H1 (cell line): Measurements from ENCODE around the gene MANBA. TPM values are rescaled to one million over a fixed set of nuclear protein-coding genes. Genes with fewer than 3 reads are reported as not detected.

Experiments
- CTCF ChIA-PET: fragments of 300-600 bp; sonication (Branson Sonifier 250); formaldehyde crosslinking; loops from one replicate; lab custom pipeline; 2021; ENCODE audit not compliant: partially characterized antibody; lab: Charles Lee
- POLR2A ChIA-PET: fragments of 300-600 bp; sonication (Branson Sonifier 250); formaldehyde crosslinking; loops from one replicate; lab custom pipeline; 2021; ENCODE audit warnings: inconsistent platforms; ENCODE audit not compliant: partially characterized antibody; lab: Charles Lee
- DNase-seq, 2 experiments: peaks; one replicate each; pipeline versions ENCODE4 v3.0.0 to v3.0.0-alpha.2; 2010 to 2022; ENCODE audit warnings: low spot score in 2 of 2, low read depth in 1 of 2, mixed read lengths in 1 of 2
- FAIRE-seq: peaks from 2 replicates; lab custom pipeline; 2011; peaks lifted over from hg19 to GRCh38; lab: Jason Lieb, UNC
- H2AFZ ChIP-seq: 2 replicates; pipeline ENCODE4 v1.8.1; 2012; ENCODE audit warnings: low read length, inconsistent platforms
- H2AK5ac ChIP-seq: 2 replicates; pipeline ENCODE4 v1.6.1; 2013; ENCODE audit warnings: low read depth, low read length
- H2BK120ac ChIP-seq: replicated peaks from 2 replicates; pipeline ENCODE3; 2013; ENCODE audit warnings: low read depth, low read length, inconsistent platforms
- H2BK12ac ChIP-seq: 2 replicates; pipeline ENCODE4 v1.6.1; 2013; ENCODE audit warnings: low read depth, low read length
- H2BK15ac ChIP-seq: 2 replicates; pipeline ENCODE4 v1.6.1; 2013; ENCODE audit warnings: low read length
- H2BK20ac ChIP-seq: 2 replicates; pipeline ENCODE4 v1.6.1; 2013; ENCODE audit warnings: low read length
- H2BK5ac ChIP-seq: 2 replicates; pipeline ENCODE4 v1.6.1; 2013; ENCODE audit warnings: low read depth, low read length
- H3K14ac ChIP-seq: 2 replicates; pipeline ENCODE4 v1.6.1; 2013; ENCODE audit warnings: inconsistent platforms; ENCODE audit not compliant: insufficient read length
- H3K18ac ChIP-seq: 2 replicates; pipeline ENCODE4 v1.6.1; 2013; ENCODE audit warnings: low read length; ENCODE audit errors: extremely low read depth
- H3K23ac ChIP-seq: 2 replicates; pipeline ENCODE4 v1.6.1; 2013; ENCODE audit warnings: inconsistent platforms; ENCODE audit not compliant: insufficient read length
- H3K23me2 ChIP-seq: 2 replicates; pipeline ENCODE4 v1.6.1; 2013; ENCODE audit warnings: low read depth, low read length
- H3K27ac ChIP-seq: 2 replicates; pipeline ENCODE4 v1.6.1; 2011; ENCODE audit warnings: low read depth, low read length, inconsistent platforms
- H3K27me3 ChIP-seq, 4 experiments: replicated peaks in 1 of 4; 1 replicate in 1 of 4; 2 replicates in 3 of 4; pipeline versions ENCODE4 v1.6.1 to v1.8.1; 2011 to 2013; ENCODE audit warnings: low read length in 3 of 4, mild to moderate bottlenecking in 3 of 4, inconsistent platforms in 2 of 4, mixed read lengths in 2 of 4, moderate library complexity in 1 of 4; ENCODE audit not compliant: control insufficient read depth in 3 of 4, insufficient read depth in 3 of 4; ENCODE audit errors: extremely low read depth in 1 of 4
- H3K36me3 ChIP-seq, 4 experiments: 2 replicates each; pipeline versions ENCODE4 v1.6.1 to v1.8.1; 2011 to 2013; ENCODE audit warnings: mild to moderate bottlenecking in 4 of 4, low read length in 3 of 4, moderate library complexity in 2 of 4, control low read depth in 1 of 4, inconsistent platforms in 1 of 4; ENCODE audit not compliant: insufficient read depth in 4 of 4, control insufficient read depth in 2 of 4
- H3K4ac ChIP-seq: replicated peaks from 2 replicates; pipeline ENCODE3; 2013; ENCODE audit warnings: low read length, low read depth, mixed read lengths, inconsistent platforms; ENCODE audit not compliant: insufficient read length
- H3K4me1 ChIP-seq, 4 experiments: replicated peaks in 1 of 4; 1 replicate in 1 of 4; 2 replicates in 3 of 4; pipeline versions ENCODE4 v1.6.1 to v1.8.1; 2011 to 2013; ENCODE audit warnings: low read length in 3 of 4, inconsistent platforms in 2 of 4, mixed read lengths in 1 of 4; ENCODE audit not compliant: insufficient read depth in 4 of 4, control insufficient read depth in 3 of 4
- H3K4me2 ChIP-seq, 2 experiments: 2 replicates each; pipeline versions ENCODE4 v1.6.1 to v1.8.1; 2011 to 2013; ENCODE audit warnings: low read depth in 2 of 2, low read length in 2 of 2, control low read depth in 1 of 2, inconsistent platforms in 1 of 2, mild to moderate bottlenecking in 1 of 2; ENCODE audit not compliant: insufficient read depth in 1 of 2
- H3K4me3 ChIP-seq, 4 experiments: fragments of 200-600, 300-600 bp in 1 of 4; sonication (generic), shearing (Covaris generic), sonication (Bioruptor Twin) in 1 of 4; 2 replicates each; pipeline versions ENCODE4 v1.5.1 to v1.8.1; 2011 to 2016; ENCODE audit warnings: low read length in 4 of 4, low read depth in 3 of 4, control low read depth in 2 of 4, inconsistent platforms in 2 of 4, mild to moderate bottlenecking in 2 of 4, mixed read lengths in 1 of 4, moderate library complexity in 1 of 4; ENCODE audit not compliant: insufficient read depth in 2 of 4; ENCODE audit errors: extremely low read depth in 1 of 4
- H3K56ac ChIP-seq: replicated peaks from 2 replicates; pipeline ENCODE3; 2013; ENCODE audit warnings: low read depth, mild to moderate bottlenecking, mixed read lengths, low read length, inconsistent platforms; ENCODE audit not compliant: insufficient read length
- H3K79me1 ChIP-seq: 2 replicates; pipeline ENCODE4 v1.6.1; 2013; ENCODE audit warnings: low read depth, low read length, control low read depth
- H3K79me2 ChIP-seq, 2 experiments: 2 replicates each; pipeline versions ENCODE4 v1.6.1 to v1.8.1; 2012 to 2013; ENCODE audit warnings: low read length in 2 of 2, mild to moderate bottlenecking in 2 of 2, inconsistent platforms in 1 of 2; ENCODE audit not compliant: insufficient read depth in 2 of 2, control insufficient read depth in 1 of 2
- H3K9ac ChIP-seq, 4 experiments: replicated peaks in 1 of 4; 1 replicate in 1 of 4; 2 replicates in 3 of 4; pipeline versions ENCODE4 v1.6.1 to v1.8.1; 2011 to 2013; ENCODE audit warnings: low read depth in 3 of 4, low read length in 3 of 4, control low read depth in 2 of 4, mild to moderate bottlenecking in 2 of 4, moderate library complexity in 2 of 4, inconsistent platforms in 1 of 4; ENCODE audit errors: extremely low read depth in 1 of 4
- H3K9me3 ChIP-seq, 2 experiments: 2 replicates each; pipeline versions ENCODE4 v1.6.1 to v1.8.1; 2012 to 2013; ENCODE audit warnings: mild to moderate bottlenecking in 2 of 2, moderate library complexity in 2 of 2, control low read depth in 1 of 2, inconsistent platforms in 1 of 2, low read depth in 1 of 2, low read length in 1 of 2, mixed read lengths in 1 of 2; ENCODE audit not compliant: insufficient read depth in 2 of 2
- H4K20me1 ChIP-seq, 2 experiments: replicated peaks in 1 of 2; 2 replicates each; pipeline versions ENCODE3 to v1.8.1; 2011 to 2013; ENCODE audit warnings: inconsistent platforms in 2 of 2, low read length in 2 of 2, mild to moderate bottlenecking in 1 of 2; ENCODE audit not compliant: insufficient read depth in 2 of 2, control insufficient read depth in 1 of 2
- H4K5ac ChIP-seq: 2 replicates; pipeline ENCODE4 v1.6.1; 2013; ENCODE audit warnings: low read length, low read depth, mixed read lengths, inconsistent platforms; ENCODE audit not compliant: insufficient read length
- H4K8ac ChIP-seq: 2 replicates; pipeline ENCODE4 v1.8.0; 2013; ENCODE audit warnings: mild to moderate bottlenecking, moderate library complexity, low read length, inconsistent platforms; ENCODE audit not compliant: insufficient read depth; ENCODE audit errors: extremely low read depth
- H4K91ac ChIP-seq: replicated peaks from 2 replicates; pipeline ENCODE3; 2013; ENCODE audit warnings: low read length, mixed read lengths, inconsistent platforms; ENCODE audit not compliant: insufficient read length
- ASH2L ChIP-seq: fragments of 200-600, 300-600 bp; sonication (generic); IDR thresholded peaks from one replicate; pipeline ENCODE4 v1.7.1; 2017; ENCODE audit warnings: low read length
- BACH1 ChIP-seq: IDR thresholded peaks from 2 replicates; pipeline ENCODE4 v1.6.1; 2012; ENCODE audit warnings: low read length, improper control_type of control experiment
- BCL11A ChIP-seq, 2 experiments: IDR thresholded peaks; one replicate each; pipeline ENCODE4 v1.6.1; 2011; ENCODE audit warnings: low read depth in 2 of 2, low read length in 2 of 2, mild to moderate bottlenecking in 2 of 2
- GABPA ChIP-seq: IDR thresholded peaks from 2 replicates; pipeline ENCODE4 v1.6.1; 2011; ENCODE audit warnings: mild to moderate bottlenecking, low read length, moderate library complexity, borderline replicate concordance; ENCODE audit not compliant: insufficient read depth
- GTF2F1 ChIP-seq: IDR thresholded peaks from 2 replicates; pipeline ENCODE4 v1.6.1; 2012; ENCODE audit warnings: low read depth, low read length, improper control_type of control experiment, borderline replicate concordance
- NANOG ChIP-seq: IDR thresholded peaks from 2 replicates; pipeline ENCODE4 v1.6.1; 2011; ENCODE audit warnings: low read length, low read depth, mild to moderate bottlenecking, inconsistent platforms; ENCODE audit not compliant: insufficient read depth, poor library complexity, severe bottlenecking
- SRF ChIP-seq: IDR thresholded peaks from 2 replicates; pipeline ENCODE4 v1.6.1; 2011; ENCODE audit warnings: mild to moderate bottlenecking, low read depth, low read length, moderate library complexity
- TAF1 ChIP-seq: IDR thresholded peaks from 2 replicates; pipeline ENCODE4 v1.6.1; 2011; ENCODE audit warnings: mild to moderate bottlenecking, low read depth, low read length
- WGBS, 2 experiments: shearing (Covaris generic) in 1 of 2; methylation state at CpG; one replicate each; pipeline versions ENCODE4 v1.1.6 to v1.1.7; 2013 to 2015; ENCODE audit warnings: low lambda C conversion rate in 2 of 2, mixed read lengths in 2 of 2, inconsistent platforms in 1 of 2, low coverage in 1 of 2, missing lambda C conversion rate in 1 of 2; ENCODE audit not compliant: insufficient replicate concordance in 2 of 2, insufficient coverage in 1 of 2, insufficient read length in 1 of 2; ENCODE audit errors: extremely low coverage in 1 of 2, missing lambda C conversion rate in 1 of 2; 5-methylcytosine and 5-hydroxymethylcytosine counted together
- polyA plus RNA-seq, 7 experiments: library from polyadenylated mRNA; depleted of rRNA in 3 of 7; stranded (reverse) in 5 of 7; unstranded in 2 of 7; fragments of >200 nt in 5 of 7; fragments of 200-250 nt in 2 of 7; gene quantifications; 1 replicate in 5 of 7; 2 replicates in 1 of 7; 4 replicates in 1 of 7; pipeline versions ENCODE4 v1.2.1 to v1.2.3, GENCODE V29; 2011 to 2013; ENCODE audit warnings: missing spikeins in 2 of 7, mixed read lengths in 2 of 7
- total RNA-seq: library from RNA; stranded (reverse); fragmentation: NEBNext Ultra II Directional; extraction: Animal tissue kit (Norgen Biotek cat#: 25700); gene quantifications from 2 replicates; pipeline ENCODE4 v1.2.1, GENCODE V29; 2021
- TF ChIP-seq, protein P1 (sequence below), 3 experiments: IDR thresholded peaks; 1 replicate in 2 of 3; 2 replicates in 1 of 3; pipeline versions ENCODE4 v1.5.1 to v1.6.1; 2011; ENCODE audit warnings: low read length in 3 of 3, mild to moderate bottlenecking in 3 of 3, inconsistent platforms in 2 of 3, low read depth in 1 of 3, moderate library complexity in 1 of 3; ENCODE audit not compliant: insufficient read depth in 1 of 3; ENCODE audit errors: control extremely low read depth in 1 of 3

The MANBA gene
- total and polyA plus RNA-seq, 2 of the 8 experiments (the other 6 are each of a cell fraction or from before 2014, with no cell fraction given), result 22.9 to 27.8 TPM

- H2BK15ac ChIP-seq, result no peak overlapping the region
- no peak overlapping the region for H3K9ac ChIP-seq
- no peaks in the 10 kb centered on the region for H3K9me3 ChIP-seq
- H3K18ac ChIP-seq, result no peak overlapping the region
- H4K91ac ChIP-seq, result no peak overlapping the region
- no peak overlapping the region for H3K4me2 ChIP-seq
- H2AFZ ChIP-seq, result no peak overlapping the region
- H3K4me1 ChIP-seq, result peaks cover 0 to 3% (median 0%) of the 10 kb centered on the region in 4 experiments; a peak in 1 of 7 replicates
- H2BK5ac ChIP-seq, result no peak overlapping the region
- H3K4me3 ChIP-seq, result no peak overlapping the region
- H3K14ac ChIP-seq, result no peak overlapping the region
- TF ChIP-seq SRF, result no peak
- no peak for TF ChIP-seq NANOG
- TF ChIP-seq ASH2L, result no peak
- no peak for TF ChIP-seq TAF1
- TF ChIP-seq GTF2F1, result no peak
- TF ChIP-seq BCL11A (IDR thresholded peaks at IDR 0.05; ENCODE audit: low read depth in 2 of 2, low read length in 2 of 2), result no peak
- no peak for TF ChIP-seq GABPA
- TF ChIP-seq BACH1, result no peak
- TF ChIP-seq, protein P1, sequence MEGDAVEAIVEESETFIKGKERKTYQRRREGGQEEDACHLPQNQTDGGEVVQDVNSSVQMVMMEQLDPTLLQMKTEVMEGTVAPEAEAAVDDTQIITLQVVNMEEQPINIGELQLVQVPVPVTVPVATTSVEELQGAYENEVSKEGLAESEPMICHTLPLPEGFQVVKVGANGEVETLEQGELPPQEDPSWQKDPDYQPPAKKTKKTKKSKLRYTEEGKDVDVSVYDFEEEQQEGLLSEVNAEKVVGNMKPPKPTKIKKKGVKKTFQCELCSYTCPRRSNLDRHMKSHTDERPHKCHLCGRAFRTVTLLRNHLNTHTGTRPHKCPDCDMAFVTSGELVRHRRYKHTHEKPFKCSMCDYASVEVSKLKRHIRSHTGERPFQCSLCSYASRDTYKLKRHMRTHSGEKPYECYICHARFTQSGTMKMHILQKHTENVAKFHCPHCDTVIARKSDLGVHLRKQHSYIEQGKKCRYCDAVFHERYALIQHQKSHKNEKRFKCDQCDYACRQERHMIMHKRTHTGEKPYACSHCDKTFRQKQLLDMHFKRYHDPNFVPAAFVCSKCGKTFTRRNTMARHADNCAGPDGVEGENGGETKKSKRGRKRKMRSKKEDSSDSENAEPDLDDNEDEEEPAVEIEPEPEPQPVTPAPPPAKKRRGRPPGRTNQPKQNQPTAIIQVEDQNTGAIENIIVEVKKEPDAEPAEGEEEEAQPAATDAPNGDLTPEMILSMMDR (IDR thresholded peaks at IDR 0.05; ENCODE audit: control extremely low read depth in 1 of 3, insufficient read depth in 1 of 3, low read depth in 1 of 3, low read length in 3 of 3), result no peak
- H3K23ac ChIP-seq, result no peak overlapping the region
- FAIRE-seq (no peak), DNase-seq (no peak)
- H4K8ac ChIP-seq, result no peak overlapping the region
- no peak overlapping the region for H2AK5ac ChIP-seq
- H3K36me3 ChIP-seq, result peaks cover 0 to 49% (median 16%) of the 10 kb centered on the region in 4 experiments; a peak in 4 of 8 replicates
- H4K20me1 ChIP-seq, result peaks cover 17 to 25% of the 10 kb centered on the region in 2 experiments
- H3K56ac ChIP-seq, result no peak overlapping the region
- H3K79me1 ChIP-seq, result no peaks in the 10 kb centered on the region
- no peak overlapping the region for H2BK120ac ChIP-seq
- CTCF ChIA-PET, result interaction anchor here (0.7 kb wide), 1 partner anchor 81 kb away, joined by 3 read pairs; no protein-coding TSS in a partner anchor
- H2BK20ac ChIP-seq, result no peak overlapping the region
- no peak overlapping the region for H4K5ac ChIP-seq
- peaks cover 18 to 98% of the 10 kb centered on the region in 2 experiments for H3K79me2 ChIP-seq
- no peak overlapping the region for H2BK12ac ChIP-seq
- H3K27ac ChIP-seq, result no peak overlapping the region
- H3K23me2 ChIP-seq, result no peaks in the 10 kb centered on the region
- POLR2A ChIA-PET, result interaction anchor here (0.6 to 11.9 kb wide), 3 partner anchors 9 to 37 kb away, joined by 3 to 162 read pairs (median 3); partner anchors contain the start of gene UBE2D3
- no peaks in the 10 kb centered on the region for H3K27me3 ChIP-seq
- WGBS, 2 experiments, result 85% methylated on average over 2 of the region's 2 CpGs; no CpG with 5 or more reads in 1 of the 2 experiments
- H3K4ac ChIP-seq, result no peak overlapping the region
Measured at GRCh38 chr4:102809691-102810090, 48.9 kb upstream of the MANBA start.
